GM12891 (cell line): ENCODE measurements around the gene DOCK11.

ENCODE experiments used
- PAX5 ChIP-seq: IDR thresholded peaks from 2 replicates; pipeline ENCODE4 v1.6.1; 2011; ENCODE audit warnings: low read length, moderate library complexity, mild to moderate bottlenecking; ENCODE audit not compliant: insufficient read depth, severe bottlenecking
- POLR2A ChIP-seq: IDR thresholded peaks from 2 replicates; pipeline ENCODE4 v1.6.1; 2011; ENCODE audit warnings: low read depth, low read length, control low read depth
- POLR2AphosphoS5 ChIP-seq: IDR thresholded peaks from 2 replicates; pipeline ENCODE4 v1.6.1; 2011; ENCODE audit warnings: low read depth, low read length, control low read depth
- TAF1 ChIP-seq: IDR thresholded peaks from 2 replicates; pipeline ENCODE4 v1.6.1; 2011; ENCODE audit warnings: low read depth, low read length, control low read depth

- TF ChIP-seq POLR2A (no peak), TAF1 (no peak), POLR2AphosphoS5 (no peak), PAX5 (no peak)
These were observed 70.7 kb downstream of the DOCK11 start for GRCh38 chrX:118566359-118566758.
